AML-193 (cell line): ENCODE results near the gene REELD1.

Source experiments
- DNase-seq, 2 experiments: peaks; one replicate each; lab custom pipeline; 2025; lab: John Stamatoyannopoulos, UW

The REELD1 gene

DNA sequence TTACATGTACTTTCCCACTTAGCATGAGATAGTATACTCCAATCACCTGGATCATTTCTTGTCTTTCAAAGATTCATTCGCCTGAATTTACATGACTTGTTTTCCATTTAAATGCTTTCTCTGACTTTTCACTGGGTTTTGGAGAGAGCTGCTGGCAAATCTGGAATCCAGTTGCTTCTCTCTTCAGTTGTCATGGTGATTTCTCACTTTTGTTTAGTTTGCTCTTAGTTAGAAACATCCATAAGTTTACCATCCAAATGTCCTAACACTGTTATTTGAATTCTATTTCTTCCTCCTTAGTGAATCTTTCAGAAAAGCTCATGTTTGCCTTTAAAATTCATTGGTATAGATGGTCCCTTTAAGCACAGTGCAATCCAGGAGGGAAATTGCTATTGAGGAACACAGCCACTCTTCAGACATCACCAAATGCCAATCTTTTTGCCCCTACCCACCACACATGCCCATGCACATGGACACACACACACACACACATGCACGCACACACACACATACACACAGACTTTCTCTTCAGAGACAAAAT lies 51.7 kb downstream of the REELD1 start:
- no peak for DNase-seq

DNA sequence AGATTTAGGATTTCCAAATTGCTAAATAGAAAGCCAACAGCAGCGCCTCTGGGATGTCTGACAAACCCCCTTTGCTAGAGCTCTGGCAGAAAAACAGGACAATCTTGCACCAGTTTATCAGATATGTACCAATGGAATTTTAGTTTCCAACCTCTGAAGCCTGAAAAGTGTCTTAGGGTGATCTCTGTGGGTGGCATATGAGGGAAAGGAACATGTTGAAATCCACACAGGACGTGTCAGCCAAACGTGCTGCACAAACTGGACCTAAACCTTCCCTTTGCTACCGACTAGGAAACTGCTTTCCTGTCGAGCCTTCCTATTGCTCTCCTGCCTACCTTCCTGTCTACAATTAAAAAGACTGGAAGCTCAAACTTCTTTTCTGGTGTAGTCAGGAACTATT lies 53.5 kb downstream of the REELD1 start:
- DNase-seq: no peak

DNA sequence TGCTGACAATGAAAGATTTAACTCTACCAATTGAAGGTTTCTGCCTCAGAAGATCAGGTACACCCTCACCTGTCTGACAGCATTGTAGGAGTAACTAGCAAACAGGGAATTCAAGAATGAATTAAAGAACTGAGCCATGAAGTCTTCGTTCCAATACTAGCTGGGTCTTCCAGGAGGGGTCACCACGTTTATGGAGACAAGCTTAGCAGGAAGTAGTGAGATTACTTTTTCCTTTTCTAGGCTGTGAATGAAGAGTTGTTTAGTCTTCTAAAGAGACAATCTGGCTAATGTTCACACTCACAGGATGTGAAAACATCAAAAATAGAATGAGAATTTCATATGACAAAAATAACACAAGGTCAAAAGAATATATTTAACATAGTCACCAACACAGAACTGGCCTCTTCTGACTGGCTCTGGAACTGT lies 54.9 kb downstream of the REELD1 start:
- no peak for DNase-seq

DNA sequence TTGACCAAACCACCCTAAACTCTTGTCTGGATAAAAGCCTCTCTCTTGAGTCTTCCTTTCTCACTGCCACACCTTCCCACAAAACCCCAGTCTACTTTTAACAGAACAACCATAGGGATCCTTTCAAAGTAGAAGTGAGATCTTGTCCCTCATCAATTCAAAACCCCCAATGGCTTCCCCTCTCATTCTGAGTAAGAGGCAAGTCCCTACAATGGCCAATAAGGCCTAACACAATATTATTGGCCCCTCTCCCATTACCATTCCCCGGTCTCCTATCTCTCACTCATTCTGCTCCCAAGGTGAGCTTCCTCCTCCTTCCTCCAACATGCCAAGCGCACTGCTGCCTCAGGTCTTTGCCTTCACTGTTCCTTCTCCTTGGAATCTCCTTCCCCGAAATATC lies 57.1 kb downstream of the REELD1 start:
- DNase-seq: no peak

DNA sequence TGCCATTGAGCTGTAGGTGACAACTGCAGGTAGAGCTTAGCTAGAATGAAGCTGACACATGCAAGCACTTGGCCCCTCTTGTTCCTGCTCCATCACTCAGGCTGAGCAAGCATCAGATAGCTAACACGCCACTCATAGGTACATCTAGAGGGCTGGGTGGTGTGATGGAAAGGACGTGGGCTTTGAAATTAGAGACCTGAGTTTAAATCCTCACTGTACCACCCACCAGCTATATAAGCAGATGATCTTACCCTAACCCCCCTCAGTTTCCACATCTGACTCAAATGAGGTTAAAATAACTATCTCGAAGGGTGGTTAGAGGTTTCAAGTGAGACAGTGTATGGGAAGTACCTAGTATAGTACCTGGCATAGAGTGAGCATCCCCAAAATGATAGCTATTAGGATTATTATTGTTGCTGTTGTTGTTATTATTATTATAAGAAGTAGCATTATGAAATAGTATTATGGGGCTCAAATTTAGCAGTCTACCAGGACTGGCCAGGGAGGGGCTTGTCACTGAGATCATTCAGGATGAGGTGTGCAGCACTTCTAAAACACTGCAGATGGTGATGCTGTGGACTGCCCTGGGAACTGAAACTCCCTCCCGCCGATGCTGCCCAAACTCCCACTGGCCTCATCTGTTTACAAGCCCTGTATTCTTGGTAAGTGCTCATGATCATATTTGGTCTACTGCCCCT lies 59.0 kb downstream of the REELD1 start:
- DNase-seq: no peak

DNA sequence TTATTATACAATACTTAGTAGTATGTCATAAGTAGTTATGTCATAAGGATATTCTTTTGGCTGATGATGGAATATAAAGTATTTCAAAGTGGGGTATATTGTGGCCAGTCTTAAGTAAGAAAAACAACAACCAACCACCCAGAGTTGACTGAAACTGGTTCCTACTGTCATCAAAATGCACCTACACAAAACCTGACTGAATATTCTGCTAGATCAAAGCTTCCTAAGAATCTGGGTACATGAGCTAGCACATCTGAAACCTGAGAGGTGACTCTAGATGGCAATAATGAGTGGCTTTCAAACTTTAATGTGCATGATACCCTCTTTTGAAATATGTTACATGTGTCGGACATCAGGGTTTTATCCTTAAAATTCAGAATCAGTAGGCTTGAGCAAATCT lies 60.4 kb downstream of the REELD1 start:
- DNase-seq: no peak

DNA sequence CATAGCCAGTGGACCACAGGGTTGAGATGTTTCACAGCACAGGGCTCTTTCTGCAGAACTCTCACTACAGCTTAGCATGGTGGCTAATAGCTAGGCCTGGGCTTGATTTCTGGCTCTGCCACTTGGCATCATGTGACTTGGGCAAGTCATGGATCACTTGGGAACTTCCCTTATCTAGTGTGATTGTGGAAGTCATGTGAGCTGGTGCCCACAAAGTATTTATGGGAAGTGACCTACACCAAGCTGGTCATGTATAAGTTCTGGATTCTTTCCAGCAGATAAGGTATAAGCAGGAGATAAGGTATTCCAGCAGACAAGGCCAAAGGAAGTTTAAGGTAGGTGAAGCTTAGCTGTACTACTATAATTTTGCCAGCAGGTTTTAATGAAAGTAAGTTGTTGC lies 61.0 kb downstream of the REELD1 start:
- no peak for DNase-seq

DNA sequence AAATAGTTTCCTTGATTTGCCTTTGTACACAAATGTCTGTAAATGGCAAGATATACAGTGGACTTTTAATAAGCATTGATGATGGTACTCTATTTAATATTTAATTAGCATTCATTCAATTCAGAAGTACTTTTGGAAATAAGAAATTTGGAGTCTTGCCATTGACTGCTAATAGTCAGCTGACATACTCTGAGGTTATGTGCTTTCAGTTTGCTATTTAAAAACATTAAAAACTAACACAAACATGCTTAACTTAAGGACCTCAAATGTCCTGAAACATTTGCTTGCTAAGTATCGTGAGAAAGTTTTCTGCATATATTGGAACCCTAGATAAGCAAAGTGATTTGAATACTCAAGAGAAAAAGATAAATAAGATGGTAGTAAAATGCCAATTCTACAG lies 64.6 kb downstream of the REELD1 start:
- no peak for DNase-seq
